Measurements from ENCODE around the gene TOMT. TPM values are rescaled to one million over a fixed set of nuclear protein-coding genes. Genes with fewer than 3 reads are reported as not detected.

TOMT gene
- total RNA-seq, 3 donors from 2014 or later (not counting 1 experiment from before 2014, with no cell fraction given) = not detected

DNA sequence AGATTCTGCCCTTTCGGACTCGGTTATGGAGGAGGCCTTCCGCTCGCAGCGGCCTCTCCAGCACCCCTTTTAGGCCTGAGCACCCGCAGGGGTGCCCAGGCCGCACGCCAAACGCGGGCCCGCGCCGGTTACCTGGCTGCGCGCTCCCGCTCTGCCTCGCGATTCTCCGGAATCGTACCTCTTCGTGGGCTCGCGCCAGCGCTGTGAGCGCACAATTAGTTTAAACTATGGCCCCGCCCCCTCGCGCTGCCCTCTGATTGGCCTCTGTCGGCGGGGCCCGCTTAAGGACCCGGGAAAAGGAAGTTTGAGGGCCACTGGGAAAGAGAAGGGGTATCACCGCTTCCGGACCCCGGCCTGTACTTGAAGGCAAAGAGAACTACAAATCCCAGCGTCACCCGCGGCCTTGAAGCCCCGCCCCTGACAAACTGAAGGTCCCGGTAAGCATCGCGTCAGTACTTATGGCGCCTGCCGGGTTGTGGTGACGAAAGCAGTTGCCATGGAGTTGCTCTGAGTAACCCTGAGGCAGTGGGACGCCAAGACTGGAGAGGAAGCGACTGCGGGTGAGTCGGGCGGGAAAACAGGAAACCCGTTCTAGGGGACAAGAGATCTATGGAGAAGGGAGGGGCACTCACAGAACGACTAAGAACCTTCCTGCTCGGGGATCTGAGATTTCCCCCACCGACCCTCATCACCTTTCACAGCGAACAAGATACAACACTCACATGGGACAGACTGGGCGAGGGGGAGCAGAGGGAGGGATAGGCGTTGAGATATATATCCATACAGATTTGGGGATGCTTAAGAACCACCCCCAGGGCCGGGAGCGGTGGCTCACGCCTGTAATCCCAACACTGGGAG is 25.2 kb upstream of the TOMT start, which contains the start of the genes LRRC51 and NUMA1:
Gene LRRC51, plus strand, starts transcription at position 525 of the 858 bp plus-strand sequence. CDS start 8,234 bp downstream, outside the sequence.
Gene NUMA1, minus strand, starts transcription at position 217 of the 858 bp plus-strand sequence. CDS start 44,599 bp downstream, outside the sequence.
- intact Hi-C loops (cut with micrococcal nuclease) = loop anchor here (1.0 kb wide), 5 partner anchors 11 to 152 kb away; partner anchors contain the start of genes ANAPC15, LAMTOR1 and XNDC1N
- Histone ChIP-seq H3K27me3 (ENCODE audit: control insufficient read depth, insufficient read depth, low read length) (no peaks in the 10 kb centered on the region), H3K4me1 (ENCODE audit: control insufficient read depth, insufficient read depth, low read length) (peaks cover 21% of the 10 kb centered on the region), H3K36me3 (ENCODE audit: control insufficient read depth, insufficient read depth, low read length) (peaks cover 2% of the 10 kb centered on the region), H3K27ac (ENCODE audit: low read length) (peak within 1 kb of the TSS; percentile 92), H3K4me3 (ENCODE audit: low read length) (peak within 1 kb of the TSS; percentile 84), H3K9me3 (ENCODE audit: control insufficient read depth, insufficient read depth, low read length) (no peaks in the 10 kb centered on the region)
- ATAC-seq (peak; percentile 83 to 95 (median 86)), DNase-seq (peak; percentile 95 to 100)
- WGBS (ENCODE audit: insufficient coverage) = 1% methylated on average over 56 of the region's 60 CpGs
- H3K4me1 Mint-ChIP-seq = peaks cover 36 to 38% of the 10 kb centered on the region in 2 donors
- H3K27ac Mint-ChIP-seq = peak within 1 kb of the TSS; percentile 99 to 100
- TF ChIP-seq CTCF (IDR thresholded peaks at IDR 0.05) = no peak
- peak within 1 kb of the TSS; percentile 98 for H3K4me3 Mint-ChIP-seq
- H3K27me3 Mint-ChIP-seq (ENCODE audit: low read depth in 2 of 2) = no peaks in the 10 kb centered on the region
- H3K36me3 Mint-ChIP-seq = no peaks in the 10 kb centered on the region
- no peaks in the 10 kb centered on the region for H3K9me3 Mint-ChIP-seq

DNA sequence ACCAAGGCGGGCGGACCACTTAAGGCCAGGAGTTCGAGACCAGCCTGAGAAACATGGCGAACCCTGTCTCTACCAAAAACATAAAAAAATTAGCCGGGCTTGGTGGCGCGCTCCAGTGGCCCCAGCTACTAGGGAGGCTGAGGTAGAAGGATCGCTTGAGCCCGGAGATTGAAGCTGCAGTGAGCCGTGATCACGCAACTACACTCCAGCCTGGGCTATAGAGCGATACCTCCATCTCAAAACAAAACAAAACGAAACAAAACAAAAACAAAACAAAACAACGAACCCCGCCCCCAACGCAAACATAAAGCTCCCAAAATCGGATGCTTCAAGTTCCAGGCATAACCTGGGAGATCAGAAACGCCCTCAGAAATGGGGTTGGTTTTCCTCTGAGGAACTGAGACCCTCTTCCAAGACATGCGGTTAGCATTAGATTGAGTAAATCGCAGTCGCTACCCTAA is 24.5 kb upstream of the TOMT start:
- Histone ChIP-seq H3K9me3 (ENCODE audit: control insufficient read depth, insufficient read depth, low read length) (no peaks in the 10 kb centered on the region), H3K27me3 (ENCODE audit: control insufficient read depth, insufficient read depth, low read length) (no peaks in the 10 kb centered on the region), H3K4me3 (ENCODE audit: low read length) (peak overlapping the region; percentile 84), H3K27ac (ENCODE audit: low read length) (peak overlapping the region; percentile 92), H3K36me3 (ENCODE audit: control insufficient read depth, insufficient read depth, low read length) (peaks cover 3% of the 10 kb centered on the region), H3K4me1 (ENCODE audit: control insufficient read depth, insufficient read depth, low read length) (peaks cover 21% of the 10 kb centered on the region)
- H3K27ac Mint-ChIP-seq = peak overlapping the region; percentile 99 to 100
- peak overlapping the region; percentile 98 for H3K4me3 Mint-ChIP-seq
- H3K27me3 Mint-ChIP-seq (ENCODE audit: low read depth in 2 of 2) = no peaks in the 10 kb centered on the region
- ATAC-seq (no peak), DNase-seq (no peak)
- H3K36me3 Mint-ChIP-seq = no peaks in the 10 kb centered on the region
- peaks cover 36 to 38% of the 10 kb centered on the region in 2 donors for H3K4me1 Mint-ChIP-seq
- WGBS (ENCODE audit: insufficient coverage) = 87% methylated on average over 21 of the region's 21 CpGs
- no peaks in the 10 kb centered on the region for H3K9me3 Mint-ChIP-seq
- intact Hi-C loops (cut with micrococcal nuclease) = no loop called here
- TF ChIP-seq CTCF (IDR thresholded peaks at IDR 0.05) = no peak

GRCh38 chr11:72081821-72082453 is 23.8 kb upstream of the TOMT start:
- Histone ChIP-seq H3K36me3 (ENCODE audit: control insufficient read depth, insufficient read depth, low read length) (peaks cover 3% of the 10 kb centered on the region), H3K4me3 (ENCODE audit: low read length) (no peak overlapping the region), H3K4me1 (ENCODE audit: control insufficient read depth, insufficient read depth, low read length) (peaks cover 21% of the 10 kb centered on the region), H3K27me3 (ENCODE audit: control insufficient read depth, insufficient read depth, low read length) (no peaks in the 10 kb centered on the region), H3K27ac (ENCODE audit: low read length) (no peak overlapping the region), H3K9me3 (ENCODE audit: control insufficient read depth, insufficient read depth, low read length) (no peaks in the 10 kb centered on the region)
- Mint-ChIP-seq H3K27me3 (ENCODE audit: low read depth in 2 of 2) (no peaks in the 10 kb centered on the region), H3K36me3 (no peaks in the 10 kb centered on the region), H3K27ac (peak overlapping the region; percentile 99 to 100), H3K9me3 (no peaks in the 10 kb centered on the region), H3K4me1 (peaks cover 35 to 36% of the 10 kb centered on the region in 2 donors), H3K4me3 (peak overlapping the region; percentile 98)
- DNase-seq = peak in 1 of 2 donors; percentile 19
- intact Hi-C loops (cut with micrococcal nuclease) = no loop called here
- TF ChIP-seq CTCF (IDR thresholded peaks at IDR 0.05) = no peak
- no peak for ATAC-seq
- 96% methylated on average over 3 of the region's 3 CpGs for whole genome bisulfite sequencing (ENCODE audit: insufficient coverage)

All from natural killer cell (primary cell).